ENCODE data around the gene KLHL24.
"Not testable (repeated sequence)": the region's sequence is repeated elsewhere in the genome, so short reads cannot be mapped to it uniquely, and the experiment has no call there.

DNA sequence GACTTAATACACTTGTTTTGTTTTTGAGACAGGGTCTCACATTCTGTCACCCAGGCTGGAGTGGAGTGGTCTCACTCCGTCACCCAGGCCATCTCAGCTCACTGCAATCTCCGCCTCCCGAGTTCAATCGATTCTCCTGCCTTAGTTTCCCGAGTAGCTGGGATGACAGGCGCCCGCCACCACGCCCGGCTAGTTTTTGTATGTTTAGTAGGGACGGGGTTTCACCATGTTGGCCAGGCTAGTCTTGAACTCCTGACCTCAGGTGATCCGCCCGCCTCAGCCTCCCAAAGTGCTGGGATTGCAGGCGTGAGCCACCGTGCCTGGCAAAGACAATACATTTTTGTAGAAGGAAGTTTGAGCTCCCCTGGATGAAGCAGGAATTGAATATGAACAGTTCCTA lies 2.2 kb downstream of the KLHL24 start:
- TF ChIP-seq POLR2A (IDR thresholded peaks at IDR 0.05); POLR2AphosphoS5 (IDR thresholded peaks at IDR 0.05); EP300 (IDR thresholded peaks at IDR 0.05; ENCODE audit: low read depth): not testable (repeated sequence)
- TF ChIP-seq, protein P1, sequence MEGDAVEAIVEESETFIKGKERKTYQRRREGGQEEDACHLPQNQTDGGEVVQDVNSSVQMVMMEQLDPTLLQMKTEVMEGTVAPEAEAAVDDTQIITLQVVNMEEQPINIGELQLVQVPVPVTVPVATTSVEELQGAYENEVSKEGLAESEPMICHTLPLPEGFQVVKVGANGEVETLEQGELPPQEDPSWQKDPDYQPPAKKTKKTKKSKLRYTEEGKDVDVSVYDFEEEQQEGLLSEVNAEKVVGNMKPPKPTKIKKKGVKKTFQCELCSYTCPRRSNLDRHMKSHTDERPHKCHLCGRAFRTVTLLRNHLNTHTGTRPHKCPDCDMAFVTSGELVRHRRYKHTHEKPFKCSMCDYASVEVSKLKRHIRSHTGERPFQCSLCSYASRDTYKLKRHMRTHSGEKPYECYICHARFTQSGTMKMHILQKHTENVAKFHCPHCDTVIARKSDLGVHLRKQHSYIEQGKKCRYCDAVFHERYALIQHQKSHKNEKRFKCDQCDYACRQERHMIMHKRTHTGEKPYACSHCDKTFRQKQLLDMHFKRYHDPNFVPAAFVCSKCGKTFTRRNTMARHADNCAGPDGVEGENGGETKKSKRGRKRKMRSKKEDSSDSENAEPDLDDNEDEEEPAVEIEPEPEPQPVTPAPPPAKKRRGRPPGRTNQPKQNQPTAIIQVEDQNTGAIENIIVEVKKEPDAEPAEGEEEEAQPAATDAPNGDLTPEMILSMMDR (IDR thresholded peaks at IDR 0.05): not testable (repeated sequence)
